ENCODE data around the gene CDH4.
A peak's percentile ranks its signal among the peaks of the same experiment; 100 is the strongest.
"Not testable (repeated sequence)": the region's sequence is repeated elsewhere in the genome, so short reads cannot be mapped to it uniquely, and the experiment has no call there.

The CDH4 gene

GRCh38 chr20:61424011-61424627, 172.1 kb downstream of the CDH4 start:
- H3K4me3 ChIP-seq (ENCODE audit: low read length) = no peak overlapping the region
- no peak for DNase-seq (ENCODE audit: low read depth)
- TF ChIP-seq, protein P1, sequence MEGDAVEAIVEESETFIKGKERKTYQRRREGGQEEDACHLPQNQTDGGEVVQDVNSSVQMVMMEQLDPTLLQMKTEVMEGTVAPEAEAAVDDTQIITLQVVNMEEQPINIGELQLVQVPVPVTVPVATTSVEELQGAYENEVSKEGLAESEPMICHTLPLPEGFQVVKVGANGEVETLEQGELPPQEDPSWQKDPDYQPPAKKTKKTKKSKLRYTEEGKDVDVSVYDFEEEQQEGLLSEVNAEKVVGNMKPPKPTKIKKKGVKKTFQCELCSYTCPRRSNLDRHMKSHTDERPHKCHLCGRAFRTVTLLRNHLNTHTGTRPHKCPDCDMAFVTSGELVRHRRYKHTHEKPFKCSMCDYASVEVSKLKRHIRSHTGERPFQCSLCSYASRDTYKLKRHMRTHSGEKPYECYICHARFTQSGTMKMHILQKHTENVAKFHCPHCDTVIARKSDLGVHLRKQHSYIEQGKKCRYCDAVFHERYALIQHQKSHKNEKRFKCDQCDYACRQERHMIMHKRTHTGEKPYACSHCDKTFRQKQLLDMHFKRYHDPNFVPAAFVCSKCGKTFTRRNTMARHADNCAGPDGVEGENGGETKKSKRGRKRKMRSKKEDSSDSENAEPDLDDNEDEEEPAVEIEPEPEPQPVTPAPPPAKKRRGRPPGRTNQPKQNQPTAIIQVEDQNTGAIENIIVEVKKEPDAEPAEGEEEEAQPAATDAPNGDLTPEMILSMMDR (conservative IDR thresholded peaks at IDR 0.05; ENCODE audit: low read depth, low read length) = no peak

GRCh38 chr20:61424628-61425420, 172.8 kb downstream of the CDH4 start:
- no peak for DNase-seq (ENCODE audit: low read depth)

GRCh38 chr20:61425541-61425991, 173.5 kb downstream of the CDH4 start:
- not testable (repeated sequence) for DNase-seq (ENCODE audit: low read depth); H3K4me3 ChIP-seq (ENCODE audit: low read length)

More at GRCh38 chr20:61424628-61425420, 172.8 kb downstream of the CDH4 start:
- TF ChIP-seq, protein P1 (conservative IDR thresholded peaks at IDR 0.05; ENCODE audit: low read depth, low read length) = no peak
- H3K4me3 ChIP-seq (ENCODE audit: low read length) = no peak overlapping the region

DNA sequence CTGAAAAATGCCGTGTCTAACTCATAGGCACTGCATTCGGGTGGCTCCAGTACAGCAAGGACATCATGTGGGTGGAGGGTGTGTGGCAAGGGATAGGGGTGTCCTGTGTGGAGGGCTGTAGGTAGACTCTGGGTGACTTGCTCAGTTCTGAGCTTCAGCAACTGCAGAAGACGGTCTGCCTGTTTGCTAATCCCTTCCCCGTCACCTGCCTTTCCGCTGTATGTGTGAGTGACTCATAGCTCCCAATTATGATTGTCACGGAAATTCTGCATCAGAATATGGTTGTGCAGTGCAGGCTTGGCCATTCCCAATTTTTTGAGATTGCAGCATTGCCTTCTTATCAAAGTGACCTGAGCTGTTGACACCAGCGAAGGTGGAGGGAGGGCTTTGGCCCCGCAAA, 174.3 kb downstream of the CDH4 start:
- peak; percentile 21 for DNase-seq (ENCODE audit: low read depth)
- H3K4me3 ChIP-seq (ENCODE audit: low read length) = no peak overlapping the region
- TF ChIP-seq, protein P1 (conservative IDR thresholded peaks at IDR 0.05; ENCODE audit: low read depth, low read length) = no peak

DNA sequence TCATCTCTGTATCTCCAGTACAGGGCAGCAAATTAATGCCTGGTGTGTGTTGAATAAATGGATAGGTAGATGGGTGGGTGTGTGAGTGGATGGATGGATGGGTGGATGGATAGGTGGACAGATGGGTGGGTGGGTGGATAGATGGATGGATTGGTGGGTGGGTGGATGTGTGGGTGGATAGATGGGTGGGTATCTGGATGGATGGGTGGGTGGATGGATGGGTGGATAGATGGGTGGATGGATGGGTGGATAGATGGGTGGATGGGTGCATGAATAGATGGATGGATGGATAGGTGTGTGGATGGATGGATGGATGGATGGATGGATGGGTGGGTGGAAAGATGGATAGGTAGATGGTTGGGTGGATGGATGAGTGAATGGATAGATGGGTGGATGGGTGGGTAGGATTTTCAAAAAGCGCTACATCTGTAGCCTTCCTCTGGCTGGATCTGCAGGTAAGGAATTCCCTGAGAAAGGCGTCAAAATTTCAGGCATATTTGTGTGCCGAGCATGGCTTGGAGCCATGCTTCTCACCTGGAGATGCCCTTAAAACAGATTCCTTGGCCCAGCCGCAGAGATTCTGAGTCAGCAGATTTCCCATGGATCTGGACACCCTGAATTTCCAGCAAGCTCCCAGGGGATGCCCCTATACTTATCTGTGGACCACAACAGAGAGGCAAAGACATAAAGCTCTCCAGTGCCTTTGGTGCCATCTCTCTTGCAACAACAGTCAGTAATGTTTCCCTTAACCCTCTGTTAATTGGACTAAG, 177.6 kb downstream of the CDH4 start:
- TF ChIP-seq, protein P1 (conservative IDR thresholded peaks at IDR 0.05; ENCODE audit: low read depth, low read length) = no peak
- no peak overlapping the region for H3K4me3 ChIP-seq (ENCODE audit: low read length)
- DNase-seq (ENCODE audit: low read depth) = no peak

DNA sequence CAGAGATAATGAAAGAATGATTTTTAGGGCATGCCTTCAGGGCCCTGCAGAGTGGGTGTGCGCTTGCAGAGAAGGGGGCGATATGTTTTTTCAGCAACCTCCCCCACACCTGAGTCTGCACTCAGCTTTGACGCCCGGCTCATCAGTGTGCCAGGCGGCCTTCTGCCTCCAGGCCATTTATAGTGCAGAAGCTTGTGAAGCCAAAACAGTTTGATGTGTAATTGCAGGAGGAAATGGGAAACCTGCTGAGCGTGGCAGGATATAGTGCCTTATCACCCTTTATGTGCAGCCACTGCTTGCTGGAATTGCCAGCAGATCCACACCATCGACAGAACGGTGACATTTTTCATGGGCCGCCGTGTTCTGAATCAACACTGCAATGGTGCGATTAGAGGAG, 178.2 kb downstream of the CDH4 start:
- TF ChIP-seq, protein P1 (conservative IDR thresholded peaks at IDR 0.05; ENCODE audit: low read depth, low read length) = no peak
- no peak for DNase-seq (ENCODE audit: low read depth)
- H3K4me3 ChIP-seq (ENCODE audit: low read length) = no peak overlapping the region

- DNase-seq (ENCODE audit: low read depth) = no peak
- TF ChIP-seq, protein P1 (conservative IDR thresholded peaks at IDR 0.05; ENCODE audit: low read depth, low read length) = no peak
- H3K4me3 ChIP-seq (ENCODE audit: low read length) = no peak overlapping the region
These were observed 181.1 kb downstream of the CDH4 start for GRCh38 chr20:61433176-61433575.
